ENCODE results near the gene PSMA5.

The PSMA5 gene

GRCh38 chr1:109365642-109366204, 60.5 kb downstream of the PSMA5 start:
- no peak for DNase-seq

DNA sequence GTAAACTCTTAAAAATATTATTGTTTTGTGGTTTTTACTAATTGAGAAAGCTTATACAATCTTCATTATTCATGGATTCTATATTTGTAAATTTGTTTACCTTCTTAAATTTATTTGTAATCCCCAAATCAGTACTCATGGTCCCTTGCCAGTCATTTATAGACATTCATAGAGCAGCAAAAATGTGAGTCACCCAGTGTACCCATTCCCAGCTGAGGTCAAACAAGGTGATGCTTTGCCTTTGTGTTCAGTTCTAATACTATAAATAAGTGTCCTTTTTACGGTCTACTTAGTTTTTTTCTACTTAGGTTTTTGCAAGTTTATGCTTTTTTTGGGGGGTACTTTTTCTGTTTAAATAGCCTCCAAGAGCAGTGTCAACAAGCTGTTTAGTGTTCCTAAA, 64.6 kb downstream of the PSMA5 start:
- no peak for DNase-seq

DNA sequence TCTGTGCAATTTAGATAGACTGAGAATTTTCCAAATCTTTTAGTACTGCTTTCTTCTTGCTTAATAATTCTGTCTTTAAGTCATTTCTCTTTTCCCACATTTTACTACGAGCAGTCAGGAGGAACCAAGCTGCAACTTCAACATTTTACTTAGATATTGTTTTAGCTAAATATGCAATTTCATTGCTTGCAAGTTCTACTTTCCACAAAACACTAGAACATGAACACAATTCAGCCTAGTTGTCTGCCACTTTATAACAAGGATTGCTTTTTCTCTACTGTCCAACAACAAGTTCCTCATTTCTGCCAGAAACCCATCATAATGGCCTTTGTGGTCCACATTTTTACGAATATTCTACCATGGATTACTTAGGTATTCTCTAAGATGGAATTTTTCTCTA, 65.2 kb downstream of the PSMA5 start:
- no peak for DNase-seq

- no peak for DNase-seq
Observed at GRCh38 chr1:109357616-109358015, 68.6 kb downstream of the PSMA5 start.

GRCh38 chr1:109356915-109357314, 69.3 kb downstream of the PSMA5 start:
- no peak for DNase-seq

GRCh38 chr1:109356505-109356904, 69.7 kb downstream of the PSMA5 start:
- DNase-seq = no peak

GRCh38 chr1:109354929-109355328, 71.3 kb downstream of the PSMA5 start:
- DNase-seq = no peak

DNA sequence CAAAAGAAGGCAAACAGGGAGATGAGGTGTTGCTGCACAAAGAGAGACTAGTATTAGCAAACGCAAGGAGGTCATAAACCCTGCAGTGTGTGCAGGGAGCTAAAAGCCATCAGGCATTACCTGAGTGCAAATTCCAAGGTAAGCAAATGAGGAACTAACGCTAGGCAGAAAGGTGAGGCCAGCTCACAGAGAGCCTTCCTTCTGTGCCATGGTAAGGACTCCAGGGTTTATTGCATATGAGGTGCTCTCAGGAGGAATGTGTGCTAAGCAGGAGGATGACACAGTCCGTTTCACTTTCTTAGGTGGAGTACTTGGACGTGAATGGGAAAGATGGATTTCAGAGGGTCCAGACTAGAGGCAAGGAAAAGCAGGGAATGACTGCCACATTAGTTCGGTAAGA, 74.8 kb downstream of the PSMA5 start:
- no peak for DNase-seq

- no peak for DNase-seq
Observed at GRCh38 chr1:109350655-109351054, 75.6 kb downstream of the PSMA5 start.

GRCh38 chr1:109350182-109350581, 76.1 kb downstream of the PSMA5 start:
- DNase-seq = no peak
